DND-41 (cell line): ENCODE data around the gene PIGS.

Experiments
- CTCF ChIP-seq: IDR thresholded peaks from 2 replicates; pipeline ENCODE4 v1.5.1; 2012; ENCODE audit warnings: borderline replicate concordance, low read length, moderate library complexity, mild to moderate bottlenecking; ENCODE audit not compliant: poor library complexity, severe bottlenecking; ENCODE audit errors: extremely low read depth
- EZH2 ChIP-seq: IDR thresholded peaks from 3 replicates; pipeline ENCODE4 v1.6.1; 2012; ENCODE audit warnings: borderline replicate concordance, low read depth, mild to moderate bottlenecking, moderate library complexity, low read length, inconsistent platforms; ENCODE audit not compliant: severe bottlenecking

- TF ChIP-seq CTCF = no peak
- TF ChIP-seq EZH2 = no peak
Observed at GRCh38 chr17:28550858-28551257, 20.5 kb downstream of the PIGS start.
